Osteocyte (in vitro differentiated cells): ENCODE measurements around the gene TNS1. TPM values are rescaled to one million over a fixed set of nuclear protein-coding genes. Genes with fewer than 3 reads are reported as not detected.

Experiments
- DNase-seq: peaks from one replicate; pipeline ENCODE4 v3.0.0; 2021; ENCODE audit warnings: mixed read lengths; ENCODE audit not compliant: unreplicated experiment; ENCODE audit errors: extremely low spot score
- H3K27ac Mint-ChIP-seq: one replicate; pipeline ENCODE4 v1.8.0; 2021; ENCODE audit warnings: mild to moderate bottlenecking, mixed read lengths; ENCODE audit not compliant: unreplicated experiment
- H3K27me3 Mint-ChIP-seq: one replicate; pipeline ENCODE4 v1.8.0; 2021; ENCODE audit warnings: mixed read lengths; ENCODE audit not compliant: unreplicated experiment
- H3K36me3 Mint-ChIP-seq: one replicate; pipeline ENCODE4 v1.8.0; 2021; ENCODE audit warnings: mixed read lengths; ENCODE audit not compliant: unreplicated experiment
- H3K4me1 Mint-ChIP-seq: one replicate; pipeline ENCODE4 v1.8.0; 2021; ENCODE audit warnings: mixed read lengths; ENCODE audit not compliant: unreplicated experiment
- H3K4me3 Mint-ChIP-seq: one replicate; pipeline ENCODE4 v1.8.0; 2021; ENCODE audit warnings: mild to moderate bottlenecking, moderate library complexity, mixed read lengths; ENCODE audit not compliant: unreplicated experiment
- H3K9me3 Mint-ChIP-seq: one replicate; pipeline ENCODE4 v1.8.0; 2021; ENCODE audit warnings: mixed read lengths; ENCODE audit not compliant: unreplicated experiment
- total RNA-seq: library from RNA; stranded (reverse); gene quantifications from 2 replicates; pipeline ENCODE4 v1.2.1, GENCODE V29; 2021
- TF ChIP-seq, protein P1 (sequence below): fragments of 200-600 bp; sonication (generic); IDR thresholded peaks from 2 replicates; pipeline ENCODE4 v1.5.0; 2021; ENCODE audit warnings: antibody characterized with exemption, mild to moderate bottlenecking, moderate library complexity

The TNS1 gene
- total RNA-seq, 1 donor from 2014 or later: 80.8 TPM

DNA sequence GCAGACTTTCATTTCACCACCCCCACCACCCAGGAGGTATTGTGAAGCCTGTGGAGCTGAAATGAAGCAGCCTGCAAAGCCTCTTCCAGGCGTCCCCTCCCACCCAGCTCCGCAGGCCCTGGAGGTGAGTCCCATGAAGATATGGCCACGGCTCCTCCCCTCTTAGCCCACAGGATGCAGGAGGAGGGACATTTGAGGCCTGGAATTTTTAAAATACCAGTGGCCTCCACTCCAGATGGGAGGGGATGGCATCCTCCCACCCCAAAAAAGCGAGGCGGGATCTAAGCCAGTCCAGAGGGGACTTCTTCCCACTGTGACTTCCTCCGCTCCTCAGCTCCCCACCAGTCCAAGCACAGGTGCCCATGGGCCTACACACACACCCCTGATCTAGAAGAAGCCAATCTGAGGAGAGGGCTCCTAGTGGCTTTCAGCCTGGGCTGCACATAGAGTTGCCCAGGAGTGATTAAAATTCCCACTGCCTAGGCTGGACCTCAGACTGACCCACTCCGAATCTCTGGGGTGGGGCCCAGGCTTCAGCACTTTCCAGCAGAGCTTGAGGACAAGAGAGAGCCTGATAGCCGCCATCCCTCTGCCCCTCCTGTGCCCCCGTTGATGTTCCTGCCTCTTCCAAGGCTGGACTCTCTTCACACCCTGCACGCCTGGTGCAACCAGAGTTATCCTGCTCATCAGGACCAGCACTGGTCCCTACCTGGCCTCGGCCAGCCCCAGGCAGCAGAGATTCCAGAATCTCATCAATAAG lies 206.9 kb downstream of the TNS1 start:
- TF ChIP-seq, protein P1, sequence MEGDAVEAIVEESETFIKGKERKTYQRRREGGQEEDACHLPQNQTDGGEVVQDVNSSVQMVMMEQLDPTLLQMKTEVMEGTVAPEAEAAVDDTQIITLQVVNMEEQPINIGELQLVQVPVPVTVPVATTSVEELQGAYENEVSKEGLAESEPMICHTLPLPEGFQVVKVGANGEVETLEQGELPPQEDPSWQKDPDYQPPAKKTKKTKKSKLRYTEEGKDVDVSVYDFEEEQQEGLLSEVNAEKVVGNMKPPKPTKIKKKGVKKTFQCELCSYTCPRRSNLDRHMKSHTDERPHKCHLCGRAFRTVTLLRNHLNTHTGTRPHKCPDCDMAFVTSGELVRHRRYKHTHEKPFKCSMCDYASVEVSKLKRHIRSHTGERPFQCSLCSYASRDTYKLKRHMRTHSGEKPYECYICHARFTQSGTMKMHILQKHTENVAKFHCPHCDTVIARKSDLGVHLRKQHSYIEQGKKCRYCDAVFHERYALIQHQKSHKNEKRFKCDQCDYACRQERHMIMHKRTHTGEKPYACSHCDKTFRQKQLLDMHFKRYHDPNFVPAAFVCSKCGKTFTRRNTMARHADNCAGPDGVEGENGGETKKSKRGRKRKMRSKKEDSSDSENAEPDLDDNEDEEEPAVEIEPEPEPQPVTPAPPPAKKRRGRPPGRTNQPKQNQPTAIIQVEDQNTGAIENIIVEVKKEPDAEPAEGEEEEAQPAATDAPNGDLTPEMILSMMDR: no peak
- H3K36me3 Mint-ChIP-seq: no peaks in the 10 kb centered on the region
- DNase-seq: peak; percentile 69
- H3K27ac Mint-ChIP-seq: no peak overlapping the region
- H3K4me3 Mint-ChIP-seq: no peak overlapping the region
- H3K27me3 Mint-ChIP-seq: no peaks in the 10 kb centered on the region
- no peaks in the 10 kb centered on the region for H3K9me3 Mint-ChIP-seq
- peaks cover 2% of the 10 kb centered on the region for H3K4me1 Mint-ChIP-seq

DNA sequence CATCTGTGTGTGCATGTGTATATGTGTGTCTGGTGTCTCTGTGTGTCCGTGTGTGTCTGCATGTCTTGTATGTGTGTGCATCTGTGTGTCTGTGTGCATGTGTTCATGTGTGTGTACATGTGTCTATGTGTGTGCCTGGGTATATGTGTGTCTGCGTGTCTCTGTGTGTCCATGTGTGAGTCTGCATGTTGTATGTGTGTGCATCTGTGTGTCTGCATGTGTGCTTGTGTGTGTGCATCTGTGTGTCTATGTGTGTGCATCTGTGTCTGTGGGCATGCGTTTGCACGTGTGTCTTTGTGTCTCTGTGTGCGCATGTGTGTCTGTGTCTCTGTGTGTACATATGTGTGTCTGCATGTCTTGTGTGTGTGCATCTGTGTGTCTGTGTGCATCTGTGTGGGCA lies 207.7 kb downstream of the TNS1 start:
- Mint-ChIP-seq H3K27ac (no peak overlapping the region), H3K4me3 (no peak overlapping the region), H3K4me1 (peaks cover 7% of the 10 kb centered on the region), H3K27me3 (no peaks in the 10 kb centered on the region), H3K36me3 (no peaks in the 10 kb centered on the region), H3K9me3 (no peaks in the 10 kb centered on the region)
- DNase-seq: peak; percentile 49
- TF ChIP-seq, protein P1: no peak

DNA sequence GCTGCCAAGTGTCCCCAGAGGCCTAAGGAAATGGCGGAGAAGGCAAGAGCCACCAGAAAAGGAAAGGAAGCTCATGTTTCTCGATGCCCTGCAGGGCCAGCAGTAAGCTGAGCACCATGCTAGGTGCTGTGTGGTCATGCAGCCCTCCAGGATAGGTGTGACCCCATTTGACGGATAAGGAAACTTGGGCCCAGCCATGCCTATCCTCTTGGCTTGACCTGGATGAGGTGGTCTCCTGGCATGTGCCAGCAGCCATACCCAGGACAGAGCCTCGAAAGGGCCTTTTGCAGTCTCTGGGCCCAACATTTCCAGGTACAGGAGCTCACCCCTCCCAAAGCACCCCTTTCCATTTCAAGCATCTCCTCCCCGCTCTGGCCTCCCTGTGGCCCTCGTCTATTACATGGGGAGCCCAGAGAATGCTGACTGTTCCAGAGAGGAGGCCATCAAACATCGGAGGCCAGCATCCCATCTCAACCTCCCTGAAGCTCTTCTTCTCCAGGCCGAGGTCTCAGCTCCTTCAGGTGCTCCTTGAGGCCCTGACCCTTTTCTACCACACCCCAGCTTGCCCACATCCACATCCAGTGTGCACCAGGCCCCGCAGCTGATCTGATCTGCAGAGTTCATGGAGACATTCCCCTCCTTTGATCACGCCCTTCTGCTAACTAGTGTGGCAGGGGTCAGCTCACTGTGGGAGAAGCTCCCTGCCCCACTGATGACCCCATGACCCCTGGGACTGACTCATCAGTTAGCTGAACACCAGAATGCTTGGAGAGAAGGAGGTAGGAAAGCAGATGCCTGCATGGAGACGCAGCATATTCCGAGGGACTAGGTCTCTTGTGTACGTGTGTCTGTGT lies 208.4 kb downstream of the TNS1 start:
- DNase-seq: peak; percentile 69
- Mint-ChIP-seq H3K4me3 (no peak overlapping the region), H3K9me3 (no peaks in the 10 kb centered on the region), H3K27ac (no peak overlapping the region), H3K36me3 (no peaks in the 10 kb centered on the region), H3K27me3 (no peaks in the 10 kb centered on the region), H3K4me1 (peaks cover 7% of the 10 kb centered on the region)
- TF ChIP-seq, protein P1: no peak

DNA sequence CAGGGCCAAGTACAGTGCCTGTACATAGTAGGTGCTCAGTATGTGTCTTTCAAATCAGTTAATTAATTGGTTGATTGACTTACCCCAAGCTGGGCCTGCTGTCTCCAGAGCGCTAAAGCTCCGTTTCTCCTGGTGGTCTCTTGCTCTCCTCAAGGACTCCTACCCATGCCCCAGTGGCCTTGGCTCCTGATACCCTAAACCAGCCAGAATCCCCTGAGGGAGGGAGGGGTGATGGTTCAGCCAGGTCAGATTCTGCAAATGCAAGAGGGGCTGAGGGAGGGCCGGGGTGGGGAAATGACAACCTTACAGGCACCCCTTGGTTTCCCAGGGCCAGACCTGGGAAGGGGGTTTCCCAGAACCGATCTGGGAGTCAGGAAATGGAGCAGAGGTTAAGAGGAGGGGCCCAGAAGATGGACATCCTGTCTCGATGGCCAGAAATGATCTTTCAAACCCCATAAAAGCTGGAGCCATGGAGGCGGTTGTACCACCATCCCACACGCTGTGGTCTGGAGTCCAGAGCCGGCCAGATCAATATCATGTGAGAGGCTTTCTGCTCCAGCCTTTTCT lies 209.1 kb downstream of the TNS1 start:
- Mint-ChIP-seq H3K27ac (no peak overlapping the region), H3K4me3 (no peak overlapping the region), H3K4me1 (peaks cover 7% of the 10 kb centered on the region), H3K36me3 (no peaks in the 10 kb centered on the region), H3K27me3 (no peaks in the 10 kb centered on the region), H3K9me3 (no peaks in the 10 kb centered on the region)
- DNase-seq: peak; percentile 69
- TF ChIP-seq, protein P1: no peak
